SHP77 (cell line): Measurements from ENCODE around the gene ZNRF2.
"Not testable (repeated sequence)": the region's sequence is repeated elsewhere in the genome, so short reads cannot be mapped to it uniquely, and the experiment has no call there.

Experiments
- DNase-seq, 2 experiments: peaks; one replicate each; lab custom pipeline; 2025; lab: John Stamatoyannopoulos, UW

ZNRF2 gene

DNA sequence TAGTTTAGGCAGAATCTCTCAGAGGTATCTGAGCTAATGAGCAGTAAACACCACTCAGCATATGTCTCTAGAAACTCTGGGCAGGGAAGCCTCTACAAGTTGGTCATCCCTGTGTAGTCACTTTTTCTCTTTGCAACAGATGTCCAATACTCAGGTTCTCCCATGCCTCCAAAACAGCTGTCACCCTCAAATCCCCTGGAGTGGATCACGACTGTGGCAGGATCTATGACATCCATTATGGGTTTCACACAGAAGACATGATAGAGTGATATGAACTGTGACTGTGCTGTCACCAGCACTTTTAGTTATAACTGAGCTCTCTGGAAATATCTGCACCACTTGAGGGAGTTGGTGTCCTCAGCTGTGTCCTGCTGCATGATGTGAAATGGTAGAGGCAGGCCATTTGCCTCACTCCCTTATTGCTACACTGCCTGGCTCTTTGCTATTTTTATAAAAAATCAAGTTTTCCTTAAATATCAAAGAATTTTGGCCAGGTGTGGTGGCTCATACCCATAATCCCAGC lies 24.1 kb upstream of the ZNRF2 start:
- DNase-seq, result no peak

DNA sequence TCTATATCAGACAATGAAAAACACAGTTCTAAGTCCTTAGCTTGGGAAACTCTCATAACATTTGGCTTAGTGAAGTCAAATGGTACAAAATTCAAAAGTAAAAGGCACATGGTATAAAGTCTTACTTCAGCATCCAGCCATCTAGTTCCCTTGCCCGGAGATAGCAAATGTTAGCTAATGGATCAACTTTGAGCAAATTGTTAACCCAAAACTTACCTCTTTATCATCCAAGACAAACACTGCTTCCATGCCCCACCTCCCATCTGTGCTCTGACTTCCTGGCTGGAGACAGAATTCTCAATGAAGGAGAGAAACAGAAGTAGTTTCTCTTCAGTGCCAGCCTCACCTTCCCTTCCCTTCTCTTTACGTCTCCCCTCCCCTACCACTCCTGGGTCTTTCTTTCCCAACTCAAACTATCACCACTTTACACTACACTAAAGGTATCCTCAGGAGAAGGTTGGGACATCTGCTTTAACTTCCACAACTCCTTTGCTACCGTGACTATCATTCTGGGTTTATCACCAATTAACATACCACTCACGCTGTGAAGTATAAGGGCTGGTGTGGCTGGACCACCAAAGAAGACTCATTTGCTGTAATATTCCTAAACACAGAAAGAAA lies 21.2 kb upstream of the ZNRF2 start:
- DNase-seq, result no peak

DNA sequence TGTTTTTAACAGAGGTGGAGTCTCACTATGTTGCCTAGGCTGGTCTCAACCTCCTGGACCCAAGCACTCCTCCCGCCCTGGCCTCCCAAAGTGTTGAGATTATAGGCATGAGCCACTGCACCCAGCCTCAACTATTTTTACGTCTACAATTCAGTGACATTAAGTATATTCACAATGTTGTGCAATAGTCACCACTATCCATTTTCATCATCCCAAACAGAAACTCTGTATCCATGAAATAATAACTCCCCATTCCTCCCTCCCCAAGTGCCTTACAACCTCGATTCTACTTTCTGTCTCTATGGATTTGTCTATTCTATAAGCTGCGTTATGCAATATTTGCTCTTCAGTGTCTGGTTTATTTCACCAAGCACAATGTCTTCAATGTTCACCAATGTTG lies 20.3 kb upstream of the ZNRF2 start:
- no peak for DNase-seq

DNA sequence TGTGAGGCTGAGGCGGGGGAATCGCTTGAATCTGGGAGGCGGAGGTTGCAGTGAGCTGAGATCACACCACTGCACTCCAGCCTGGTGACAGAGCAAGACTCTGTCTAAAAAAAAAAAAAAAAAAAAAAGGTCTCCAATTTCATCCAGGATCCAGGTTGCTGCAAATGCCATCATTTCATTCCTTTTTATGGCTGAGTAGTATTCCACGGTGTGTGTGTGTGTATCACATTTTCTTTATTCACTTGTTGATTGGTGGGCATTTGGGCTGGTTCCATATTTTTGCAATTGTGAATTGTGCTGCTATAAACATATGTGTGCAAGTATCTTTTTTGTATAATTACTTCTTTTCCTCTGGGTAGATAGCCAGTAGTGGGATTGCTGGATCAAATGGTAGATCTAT lies 19.2 kb upstream of the ZNRF2 start:
- DNase-seq, result not testable (repeated sequence)

DNA sequence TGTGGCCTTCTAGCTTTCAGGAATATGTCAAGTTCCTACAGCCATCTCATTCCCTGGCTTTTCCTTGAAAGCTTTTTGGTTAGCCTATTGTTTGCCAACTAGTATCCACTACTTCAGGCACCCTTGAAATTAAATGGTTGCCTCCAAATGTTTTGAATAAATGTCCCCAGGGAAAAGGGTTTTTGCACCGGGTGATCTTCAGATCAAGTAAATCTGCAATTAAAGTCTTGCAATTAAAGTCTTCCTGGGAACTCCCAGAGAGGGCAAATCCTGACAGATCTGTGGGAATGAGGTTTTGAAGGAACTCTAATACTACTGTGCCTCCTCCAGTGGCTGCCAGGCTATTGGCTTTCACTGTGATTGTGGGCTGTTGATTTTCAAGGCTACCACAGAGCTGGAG lies 17.7 kb upstream of the ZNRF2 start:
- no peak for DNase-seq

DNA sequence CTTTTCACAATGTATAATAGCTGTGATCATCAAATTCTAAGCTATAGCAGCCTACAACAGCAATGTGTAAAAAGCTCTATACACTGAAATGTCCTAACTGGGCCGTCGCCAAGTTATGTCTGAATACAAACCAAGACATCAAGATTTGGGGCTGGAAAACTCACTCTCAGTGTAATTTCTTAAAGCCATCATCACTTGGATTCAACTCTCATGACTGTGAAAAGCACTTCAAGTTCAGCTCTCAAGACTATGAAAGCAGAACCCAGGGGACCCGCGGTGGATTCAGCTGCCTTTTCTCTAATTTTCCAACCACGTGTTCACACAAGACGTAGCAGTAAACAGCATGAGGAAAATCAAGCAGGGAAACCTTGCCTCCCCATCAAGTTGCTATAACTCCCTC lies 15.8 kb upstream of the ZNRF2 start:
- no peak for DNase-seq

DNA sequence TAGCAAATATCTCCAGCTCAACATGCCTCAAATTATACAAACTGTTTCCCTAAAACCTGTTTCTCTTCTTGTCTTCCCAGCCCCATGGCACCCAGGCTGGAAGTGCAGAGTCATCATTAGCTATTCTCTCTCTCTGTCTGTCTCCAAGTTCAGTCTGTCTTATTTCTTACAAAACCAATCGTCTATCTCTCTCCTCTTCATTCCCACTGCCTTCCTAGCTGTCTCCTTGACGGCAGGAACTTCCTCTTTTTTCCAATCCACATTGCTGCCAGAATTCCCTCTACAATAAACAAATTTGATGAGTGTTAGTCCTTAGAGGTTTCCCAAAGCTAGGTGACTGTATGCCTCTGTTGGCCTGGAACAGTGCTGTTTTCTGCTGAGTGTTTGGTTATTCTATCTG lies 14.9 kb upstream of the ZNRF2 start:
- DNase-seq, result no peak

DNA sequence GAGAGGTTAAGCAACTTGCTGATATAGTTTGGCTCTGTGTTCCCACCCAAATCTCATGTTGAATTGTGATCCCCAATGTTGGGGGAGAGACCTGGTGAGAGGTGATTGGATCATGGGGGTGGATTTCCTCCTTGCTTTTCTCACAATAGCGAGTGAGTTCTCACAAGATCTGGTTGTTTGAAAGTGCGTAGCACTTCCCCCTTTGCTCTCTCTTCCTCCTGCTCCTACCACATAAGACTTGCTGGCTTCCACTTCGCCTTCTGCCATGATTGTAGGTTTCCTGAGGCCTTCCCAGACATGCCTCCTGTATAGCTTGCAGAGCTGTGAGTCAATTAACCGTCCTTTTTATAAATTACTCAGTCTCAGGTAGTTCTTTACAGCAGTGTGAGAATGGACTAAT lies 13.5 kb upstream of the ZNRF2 start:
- DNase-seq, result no peak

DNA sequence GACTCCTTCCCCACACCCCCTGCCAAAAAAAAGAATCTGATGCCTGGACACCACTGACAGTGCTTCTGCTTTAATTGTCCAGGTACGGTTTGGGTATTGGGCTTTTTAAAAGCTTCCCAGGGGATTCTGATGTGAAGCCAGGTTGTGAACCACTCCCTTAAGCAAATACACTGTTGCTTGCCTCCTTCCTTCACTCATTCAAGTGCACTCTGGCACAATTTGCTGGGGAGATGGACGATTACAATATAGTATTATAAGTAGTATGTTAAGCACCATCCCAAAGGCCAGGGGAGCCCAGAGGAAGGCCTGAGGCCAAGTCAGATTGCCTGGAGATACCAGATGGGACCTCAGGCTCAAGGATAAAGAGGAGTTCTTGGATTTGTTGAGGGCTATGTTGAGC lies 12.3 kb upstream of the ZNRF2 start:
- DNase-seq, result no peak

DNA sequence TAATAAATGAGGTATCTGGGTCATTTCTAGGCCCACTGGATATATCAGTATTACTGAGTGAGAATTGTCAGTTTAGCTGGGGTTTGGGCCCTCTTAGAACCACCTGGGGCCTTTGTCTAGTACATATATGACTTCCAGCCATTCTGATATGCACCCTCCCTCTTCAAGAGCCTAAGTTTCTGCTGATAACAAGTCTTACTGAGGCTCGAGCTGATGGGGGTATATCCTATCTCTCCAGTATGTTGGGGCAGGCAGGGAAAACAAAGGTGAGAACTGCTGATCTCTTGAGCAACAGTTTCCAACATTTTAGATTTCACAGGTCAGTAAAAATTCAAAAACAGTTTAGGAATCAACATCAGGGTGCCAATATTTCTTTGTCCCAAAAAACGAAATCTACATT lies 10.8 kb upstream of the ZNRF2 start:
- DNase-seq, result no peak

DNA sequence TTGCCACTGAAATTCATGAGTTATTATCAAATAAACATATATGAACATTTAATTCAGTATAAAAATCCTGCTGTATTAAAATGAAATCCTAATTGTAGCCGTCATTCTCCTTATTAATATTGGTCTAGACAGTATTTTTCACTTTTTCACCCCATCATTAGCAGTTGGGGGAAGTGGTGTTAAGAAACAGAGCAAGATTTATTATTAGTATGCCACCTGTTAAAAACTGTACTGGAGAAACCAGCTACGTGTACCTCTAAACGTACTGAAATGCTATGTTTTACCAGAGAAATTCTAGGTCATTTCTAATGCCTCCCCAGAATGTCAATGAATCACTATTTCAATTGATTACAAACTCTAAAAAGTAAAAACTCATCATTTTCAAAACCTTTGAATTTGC lies 9.8 kb upstream of the ZNRF2 start:
- no peak for DNase-seq

DNA sequence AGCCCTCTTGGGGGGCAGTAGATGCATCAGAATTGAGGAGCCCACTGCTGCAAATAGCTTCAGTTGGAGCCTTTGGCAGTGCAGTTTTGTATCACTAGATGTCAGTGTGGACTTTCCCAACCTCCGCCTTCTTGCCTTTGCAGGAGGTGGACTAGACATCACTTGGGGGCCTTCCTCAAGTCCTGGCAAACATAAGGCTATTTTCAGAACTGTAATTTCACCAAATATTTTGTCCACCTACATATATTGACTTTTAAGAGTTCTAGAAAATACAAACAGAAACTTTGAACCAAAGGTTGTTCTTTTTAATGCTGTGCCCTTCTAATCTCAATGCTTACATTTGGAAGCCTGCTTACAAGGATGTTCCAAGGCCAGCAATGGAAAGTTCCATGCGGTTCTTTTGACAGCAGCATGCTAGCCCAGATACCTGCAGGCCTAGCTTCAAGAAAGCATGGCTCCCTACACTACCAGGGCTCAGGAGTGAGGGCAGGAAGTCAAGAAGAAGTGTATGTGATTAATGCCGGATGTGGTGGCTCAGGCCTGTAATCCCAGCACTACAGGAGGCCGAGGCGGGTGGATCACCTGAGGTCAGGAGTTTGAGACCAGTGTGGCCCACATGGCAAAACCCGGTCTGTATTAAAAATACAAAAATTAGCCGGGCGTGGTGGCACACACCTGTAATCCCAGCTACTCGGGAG lies 8.0 kb upstream of the ZNRF2 start:
- peak; percentile 49 to 55 for DNase-seq

DNA sequence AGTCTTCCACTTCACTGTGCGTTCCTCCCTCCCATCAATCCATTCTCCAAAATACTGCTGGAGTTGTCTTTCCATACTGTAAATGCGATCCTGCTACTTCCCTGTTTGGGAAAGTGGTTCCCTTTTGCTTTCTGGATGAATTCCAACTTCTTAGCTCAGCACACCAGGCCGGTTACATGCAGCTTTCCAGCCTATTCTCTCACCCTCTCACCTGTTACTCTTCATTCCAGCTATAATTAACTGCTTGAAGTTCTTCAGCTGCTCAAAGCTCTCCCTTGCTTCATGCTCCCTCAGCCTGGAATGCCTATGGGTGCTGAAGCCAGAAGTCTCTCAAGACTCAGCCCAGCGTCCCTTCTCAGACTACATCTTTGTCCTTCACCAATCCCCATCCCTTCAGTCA lies 6.0 kb upstream of the ZNRF2 start:
- no peak for DNase-seq

DNA sequence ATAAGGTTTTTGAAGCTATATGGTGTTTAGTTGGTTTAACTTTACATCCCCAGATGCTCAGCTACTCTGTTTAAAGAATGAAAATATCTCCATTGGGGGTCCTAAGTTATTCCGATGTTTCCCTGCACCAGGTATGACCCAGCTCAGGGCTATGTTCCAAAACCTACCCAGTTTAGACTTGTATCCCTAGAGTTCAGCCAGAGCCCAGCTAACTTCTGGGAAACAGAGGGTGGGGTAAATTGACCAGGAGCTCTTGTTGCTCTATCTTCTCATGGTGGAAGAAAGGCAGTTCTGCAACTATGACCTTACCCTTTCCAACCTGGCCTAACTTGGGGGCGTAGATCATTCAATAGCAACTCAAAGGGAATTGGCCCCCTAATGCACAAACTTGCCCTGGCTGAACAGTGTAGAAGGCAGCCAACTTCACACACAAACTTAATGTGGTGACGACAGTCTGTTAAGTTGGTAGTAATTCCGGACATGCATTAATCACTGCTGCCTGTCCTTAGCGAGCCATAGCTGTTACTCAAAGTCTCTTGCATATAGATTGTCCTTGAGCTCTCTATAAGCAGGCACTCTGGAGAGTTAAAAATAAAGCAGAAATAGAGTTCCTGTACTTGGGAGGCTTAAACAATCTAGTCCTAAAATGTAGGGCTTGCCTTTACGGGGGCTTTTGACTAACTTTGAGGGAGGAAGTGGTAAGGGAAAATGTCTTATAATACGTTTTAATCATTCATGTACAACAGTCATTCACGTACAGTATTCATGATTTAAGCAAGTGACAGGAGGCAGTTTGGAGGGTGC lies 5.3 kb upstream of the ZNRF2 start:
- no peak for DNase-seq

DNA sequence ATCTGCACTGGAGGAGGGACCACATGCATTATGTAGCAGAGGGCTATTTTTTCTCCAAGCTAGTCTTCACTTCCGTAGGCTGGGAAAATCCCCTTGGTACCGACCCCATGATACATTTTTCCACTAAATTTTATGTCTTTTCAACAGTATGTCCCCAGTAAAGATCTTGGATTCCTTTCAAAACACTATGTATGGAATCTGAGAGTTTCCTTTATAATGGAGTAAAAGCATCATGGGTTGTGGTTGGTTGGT lies 4.8 kb upstream of the ZNRF2 start:
- no peak for DNase-seq

DNA sequence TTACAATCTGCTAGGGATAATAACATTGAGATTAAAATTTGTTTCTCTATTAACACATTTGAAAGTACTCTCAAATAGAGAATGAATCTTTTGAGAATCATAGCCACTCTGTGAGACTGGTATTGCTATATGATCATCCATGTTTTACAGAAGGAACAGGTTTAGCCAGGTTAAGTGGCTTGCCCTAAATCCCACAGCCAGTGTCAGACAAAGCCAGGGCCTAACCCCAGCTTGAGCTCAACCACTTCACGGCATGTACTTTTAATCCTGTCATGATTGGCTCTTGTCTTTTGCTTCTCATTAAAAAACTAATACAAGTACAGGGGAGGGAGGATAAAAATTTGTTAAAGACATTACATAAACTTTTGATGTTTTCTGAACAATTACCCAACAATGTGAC lies 3.8 kb upstream of the ZNRF2 start:
- no peak for DNase-seq

DNA sequence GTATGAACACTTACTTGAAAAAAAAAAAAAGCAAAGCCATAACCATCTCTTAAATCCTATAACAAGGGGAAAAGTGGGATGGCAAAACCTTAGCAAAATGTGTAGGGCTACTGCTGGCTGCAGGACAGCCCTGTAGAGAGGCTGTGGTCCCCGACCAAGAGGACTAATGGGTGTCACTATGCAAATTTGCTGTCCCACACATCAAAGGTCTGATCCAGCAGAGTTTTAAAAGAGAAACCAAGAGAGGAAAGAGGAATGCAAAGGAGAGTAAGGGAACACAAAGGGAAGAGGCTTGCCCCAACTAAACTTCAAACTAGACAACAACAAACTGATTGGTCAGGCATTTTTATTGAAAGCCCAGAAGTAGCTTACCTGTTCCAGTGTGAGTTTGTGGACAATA lies 3.1 kb upstream of the ZNRF2 start:
- no peak for DNase-seq

DNA sequence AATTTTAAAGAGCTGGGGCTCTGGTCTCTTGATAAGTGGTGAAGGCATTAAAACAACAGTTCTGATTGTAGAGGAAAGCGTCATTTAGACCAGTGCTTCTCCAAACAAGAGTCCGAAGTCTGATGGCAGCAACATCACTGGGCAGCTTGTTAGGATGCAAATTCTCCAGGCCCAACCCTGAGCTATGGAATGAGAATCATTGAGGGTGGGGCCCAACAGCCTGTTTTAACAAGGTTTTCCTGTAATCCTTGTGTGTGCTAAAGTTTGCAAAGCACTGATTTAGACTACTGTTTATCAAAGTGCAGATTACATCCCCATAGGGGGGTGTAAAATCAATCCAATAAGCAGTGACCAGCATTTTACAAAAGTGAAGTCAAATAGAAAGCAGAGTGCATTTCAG lies 2.6 kb upstream of the ZNRF2 start:
- DNase-seq, result no peak

DNA sequence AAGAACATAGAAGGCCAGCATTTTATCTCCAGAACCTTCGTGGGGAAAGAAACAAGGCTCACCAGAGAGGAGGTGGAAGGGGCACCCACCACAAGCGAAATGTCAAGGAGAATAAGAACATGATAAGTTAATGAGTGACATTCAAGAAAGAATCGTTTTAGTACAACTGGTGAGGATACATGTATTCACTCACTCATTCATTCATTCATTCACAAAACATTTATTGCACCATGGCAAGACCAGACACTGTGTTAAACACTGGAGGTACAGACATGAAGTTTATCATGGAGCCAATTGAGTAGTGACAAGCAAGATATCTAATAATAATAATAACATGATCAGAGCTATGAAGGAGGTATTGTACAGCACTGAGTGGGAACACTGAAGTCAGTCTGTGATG lies 1.7 kb upstream of the ZNRF2 start:
- no peak for DNase-seq

DNA sequence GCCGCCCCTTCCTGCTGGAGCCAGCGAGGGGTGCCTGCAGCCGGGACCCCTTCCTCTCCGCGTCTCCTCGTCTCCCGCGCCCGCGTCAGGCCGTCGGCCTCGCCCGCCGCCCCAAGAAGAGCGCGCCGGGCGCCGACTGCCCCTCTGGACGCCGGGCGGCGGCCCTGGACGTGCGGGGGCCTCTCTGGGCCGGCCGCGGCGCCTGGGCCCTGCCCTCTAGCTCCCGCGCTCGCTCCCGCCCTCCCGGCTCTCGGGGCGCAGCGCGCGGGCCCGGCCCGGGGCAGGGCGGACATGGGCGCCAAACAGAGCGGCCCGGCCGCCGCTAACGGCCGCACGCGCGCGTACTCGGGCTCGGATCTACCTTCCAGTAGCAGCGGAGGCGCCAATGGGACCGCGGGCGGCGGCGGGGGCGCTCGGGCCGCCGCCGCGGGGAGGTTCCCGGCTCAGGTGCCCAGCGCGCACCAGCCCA lies 704 bp downstream of the ZNRF2 start:
- DNase-seq, result peak in 1 of 2 experiments; percentile 48

DNA sequence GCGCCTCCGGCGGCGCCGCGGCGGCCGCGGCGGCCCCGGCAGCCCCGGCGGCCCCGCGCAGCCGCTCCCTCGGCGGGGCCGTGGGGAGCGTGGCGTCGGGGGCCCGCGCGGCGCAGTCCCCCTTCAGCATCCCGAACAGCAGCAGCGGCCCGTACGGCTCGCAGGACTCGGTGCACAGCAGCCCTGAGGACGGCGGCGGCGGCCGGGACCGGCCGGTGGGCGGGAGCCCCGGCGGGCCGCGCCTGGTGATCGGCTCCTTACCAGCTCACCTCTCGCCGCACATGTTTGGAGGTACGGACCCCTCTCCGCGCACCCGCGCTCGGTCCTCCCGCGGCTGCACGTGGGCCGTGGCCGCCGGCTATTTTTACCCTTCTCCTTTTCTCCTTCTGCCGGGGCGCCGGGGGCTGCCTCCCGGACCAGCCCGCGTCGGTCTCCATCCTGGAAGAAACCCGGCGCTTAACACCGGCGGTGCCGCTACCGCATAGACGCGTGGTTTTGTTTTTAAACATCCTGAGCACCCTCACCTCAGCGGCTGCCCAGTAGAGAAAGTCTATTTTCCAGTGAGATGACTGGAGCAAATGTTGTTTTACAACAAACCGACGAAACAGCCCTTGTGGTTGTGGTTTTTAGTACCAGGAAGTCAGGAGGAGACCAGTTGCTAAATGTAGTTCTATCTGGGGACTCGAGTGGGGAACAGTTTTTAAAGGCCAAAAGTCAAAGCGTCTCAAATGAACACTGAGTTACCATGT lies 1.3 kb downstream of the ZNRF2 start:
- DNase-seq, result peak in 1 of 2 experiments; percentile 46

DNA sequence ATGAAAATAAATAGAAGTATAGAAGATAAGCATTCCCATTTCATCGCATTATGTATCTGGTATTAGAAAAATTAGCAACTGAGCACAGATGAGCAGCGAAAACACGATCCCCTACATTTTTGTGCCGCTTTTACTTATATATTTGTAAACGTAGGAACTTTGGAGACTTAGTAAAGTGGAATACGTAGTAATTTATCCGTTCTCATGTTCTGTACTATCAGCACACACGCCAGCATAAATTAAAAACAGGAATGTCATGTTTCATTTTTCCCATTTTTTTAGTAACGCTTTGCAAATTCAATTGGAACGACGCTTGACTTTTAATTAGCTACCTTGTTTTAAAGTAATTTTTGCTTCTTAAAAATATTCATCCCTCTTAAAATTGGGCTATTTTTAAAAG lies 2.4 kb downstream of the ZNRF2 start:
- no peak for DNase-seq

DNA sequence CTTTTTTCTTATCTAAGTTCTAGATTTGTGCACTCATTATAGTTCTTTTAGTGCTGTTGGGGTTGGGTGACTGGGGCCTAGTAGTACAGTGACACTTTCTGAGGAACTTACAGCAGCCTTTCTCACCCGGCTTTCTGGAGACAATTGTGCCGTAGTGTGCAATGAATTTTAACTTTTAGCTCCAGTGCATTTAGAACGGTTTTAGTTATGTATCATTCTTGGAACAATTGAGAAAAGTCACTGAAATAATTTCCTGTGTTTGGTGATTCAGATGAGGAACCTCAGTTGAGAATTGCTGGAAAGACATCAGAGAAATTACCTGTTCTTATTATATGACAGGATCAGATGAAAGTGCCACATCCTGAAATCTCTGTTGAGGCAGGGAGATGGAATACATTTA lies 3.2 kb downstream of the ZNRF2 start:
- DNase-seq, result not testable (repeated sequence)
